HepG2 (cell line): ENCODE data around the gene METTL13. TPM values are rescaled to one million over a fixed set of nuclear protein-coding genes. Genes with fewer than 3 reads are reported as not detected.

Experiments used
- ADNP ChIP-seq: sonication (generic); formaldehyde crosslinking; IDR thresholded peaks from 2 replicates; pipeline ENCODE4 v1.4.0; 2020; ENCODE audit warnings: missing genetic modification reagents
- CREM ChIP-seq, 2 experiments: sonication (generic) in 1 of 2; formaldehyde crosslinking in 1 of 2; IDR thresholded peaks; 2 replicates each; pipeline versions ENCODE4 v1.4.0 to v1.6.1; 2016 to 2020; ENCODE audit warnings: antibody characterized with exemption in 1 of 2, mild to moderate bottlenecking in 1 of 2, missing genetic modification reagents in 1 of 2
- DNMT3B ChIP-seq: conservative IDR thresholded peaks from 2 replicates; pipeline ENCODE4 v1.6.1; 2016; ENCODE audit warnings: missing biosample characterization, control low read depth
- GATA4 ChIP-seq: sonication (generic); IDR thresholded peaks from 2 replicates; pipeline ENCODE4 v1.6.1; 2016; ENCODE audit warnings: antibody characterized with exemption, low read depth, borderline replicate concordance
- HOXA5 ChIP-seq: sonication (generic); formaldehyde crosslinking; IDR thresholded peaks from 2 replicates; pipeline ENCODE4 v1.4.0; 2020; ENCODE audit warnings: missing genetic modification reagents
- KAT8 ChIP-seq: IDR thresholded peaks from 2 replicates; pipeline ENCODE4 v1.6.1; 2016; ENCODE audit warnings: missing genetic modification reagents, missing compliant biosample characterization
- MTF2 ChIP-seq: sonication (generic); formaldehyde crosslinking; IDR thresholded peaks from 2 replicates; pipeline ENCODE4 v1.5.0; 2020; ENCODE audit warnings: missing genetic modification reagents, borderline replicate concordance
- NFIB ChIP-seq: sonication (generic); formaldehyde crosslinking; IDR thresholded peaks from 2 replicates; pipeline ENCODE4 v1.9.0; 2021; ENCODE audit warnings: missing genetic modification reagents, mild to moderate bottlenecking, borderline replicate concordance
- PCBP2 ChIP-seq: fragments of 200-400 bp; formaldehyde crosslinking; optimal IDR thresholded peaks from 2 replicates; pipeline ENCODE3; 2018; ENCODE audit warnings: low read length, low read depth; ENCODE audit not compliant: poor library complexity, severe bottlenecking
- RCOR2 ChIP-seq: IDR thresholded peaks from 2 replicates; pipeline ENCODE4 v1.6.1; 2016; ENCODE audit warnings: missing biosample characterization, missing genetic modification reagents
- SALL2 ChIP-seq: sonication (generic); formaldehyde crosslinking; IDR thresholded peaks from 2 replicates; pipeline ENCODE4 v1.8.1; 2023; ENCODE audit warnings: mild to moderate bottlenecking, missing genetic modification reagents, inconsistent platforms
- ZNF124 ChIP-seq: sonication (generic); formaldehyde crosslinking; IDR thresholded peaks from 2 replicates; pipeline ENCODE4 v1.4.0; 2020; ENCODE audit warnings: missing genetic modification reagents
- ZNF3 ChIP-seq: IDR thresholded peaks from 2 replicates; pipeline ENCODE4 v1.7.0; 2017; ENCODE audit warnings: inconsistent platforms
- ZNF441 ChIP-seq: sonication (generic); formaldehyde crosslinking; IDR thresholded peaks from 2 replicates; pipeline ENCODE4 v1.7.0; 2021; ENCODE audit warnings: missing genetic modification reagents, borderline replicate concordance
- ZNF768 ChIP-seq: sonication (generic); formaldehyde crosslinking; IDR thresholded peaks from 2 replicates; pipeline ENCODE4 v1.4.0; 2020; ENCODE audit warnings: missing genetic modification reagents
- polyA plus RNA-seq, 8 experiments: library from polyadenylated mRNA; depleted of rRNA in 3 of 8; stranded (reverse) in 7 of 8; unstranded in 1 of 8; fragments of >200 nt; fragmentation: Illumina TruSeq in 4 of 8; extraction: Trizol in 4 of 8; gene quantifications; 2 replicates each; pipeline versions ENCODE4 v1.2.1 to v1.2.3, GENCODE V29; 2011 to 2016; ENCODE audit warnings: low read depth in 4 of 8, missing spikeins in 1 of 8, mixed read lengths in 1 of 8; ENCODE audit not compliant: insufficient read depth in 1 of 8
- total RNA-seq, 5 experiments: library from RNA; depleted of rRNA; stranded (reverse); fragments of >200 nt; fragmentation: Illumina TruSeq; extraction: Trizol; gene quantifications; 2 replicates each; pipeline ENCODE4 v1.2.3, GENCODE V29; 2016; ENCODE audit warnings: low read depth in 1 of 5
- TF ChIP-seq, protein P1 (sequence below): sonication (generic); formaldehyde crosslinking; IDR thresholded peaks from 2 replicates; pipeline ENCODE4 v1.5.0; 2020; ENCODE audit warnings: missing genetic modification reagents
- TF ChIP-seq, protein P2 (sequence below): sonication (generic); formaldehyde crosslinking; IDR thresholded peaks from 2 replicates; pipeline ENCODE4 v1.9.0; 2021; ENCODE audit warnings: missing genetic modification reagents, borderline replicate concordance
- TF ChIP-seq, protein P3 (sequence below): sonication (generic); formaldehyde crosslinking; IDR thresholded peaks from 2 replicates; pipeline ENCODE4 v1.4.0; 2020; ENCODE audit warnings: mild to moderate bottlenecking, missing genetic modification reagents
- TF ChIP-seq, protein P4 (sequence below): sonication (generic); formaldehyde crosslinking; IDR thresholded peaks from 2 replicates; pipeline ENCODE4 v1.5.0; 2020; ENCODE audit warnings: missing genetic modification reagents, mild to moderate bottlenecking, borderline replicate concordance
- TF ChIP-seq, protein P5 (sequence below): sonication (generic); formaldehyde crosslinking; IDR thresholded peaks from 2 replicates; pipeline ENCODE4 v1.5.0; 2020; ENCODE audit warnings: mild to moderate bottlenecking, missing genetic modification reagents

The METTL13 gene
- total and polyA plus RNA-seq, 2 of the 13 experiments (the other 11 are each of a cell fraction or from before 2014, with no cell fraction given): 18.6 to 22.8 TPM

DNA sequence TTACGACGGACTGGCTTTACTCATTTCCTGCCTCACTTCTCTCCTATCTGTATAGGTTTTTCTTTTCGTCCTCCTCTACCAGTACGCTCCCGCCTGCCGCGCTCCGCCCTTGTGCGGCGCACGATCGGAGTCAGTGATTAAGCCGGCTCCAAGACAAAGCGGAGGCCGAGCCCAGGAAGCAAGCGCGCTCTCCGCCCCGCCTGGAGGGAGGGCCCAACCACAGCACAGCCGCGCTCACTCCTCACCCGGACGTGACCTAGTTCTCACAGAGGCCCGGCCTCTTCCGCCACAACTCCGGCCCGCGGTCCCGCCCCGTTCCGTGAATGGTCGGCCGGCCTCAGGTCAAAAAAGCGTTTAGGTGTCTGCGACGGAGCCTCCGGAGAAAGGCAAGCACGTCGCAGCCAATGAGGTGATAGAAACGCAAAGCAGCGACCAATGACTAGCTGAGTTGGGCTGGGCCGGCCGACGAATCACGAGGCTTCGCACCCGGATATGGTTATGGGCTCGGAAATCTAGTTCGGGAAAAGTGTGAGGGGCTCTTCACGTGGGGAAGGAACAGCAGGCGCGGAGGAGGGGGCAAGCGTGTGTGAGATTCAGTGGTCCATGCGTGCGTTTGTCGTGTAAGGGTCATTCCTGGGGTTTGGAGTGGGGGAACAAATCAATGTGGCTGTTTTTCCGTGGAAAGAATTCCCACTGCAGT lies at the start of gene METTL13 (continued):
- TF ChIP-seq, protein P1, sequence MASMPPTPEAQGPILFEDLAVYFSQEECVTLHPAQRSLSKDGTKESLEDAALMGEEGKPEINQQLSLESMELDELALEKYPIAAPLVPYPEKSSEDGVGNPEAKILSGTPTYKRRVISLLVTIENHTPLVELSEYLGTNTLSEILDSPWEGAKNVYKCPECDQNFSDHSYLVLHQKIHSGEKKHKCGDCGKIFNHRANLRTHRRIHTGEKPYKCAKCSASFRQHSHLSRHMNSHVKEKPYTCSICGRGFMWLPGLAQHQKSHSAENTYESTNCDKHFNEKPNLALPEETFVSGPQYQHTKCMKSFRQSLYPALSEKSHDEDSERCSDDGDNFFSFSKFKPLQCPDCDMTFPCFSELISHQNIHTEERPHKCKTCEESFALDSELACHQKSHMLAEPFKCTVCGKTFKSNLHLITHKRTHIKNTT (CRISPR knock-in tag): no peak
- TF ChIP-seq, protein P2, sequence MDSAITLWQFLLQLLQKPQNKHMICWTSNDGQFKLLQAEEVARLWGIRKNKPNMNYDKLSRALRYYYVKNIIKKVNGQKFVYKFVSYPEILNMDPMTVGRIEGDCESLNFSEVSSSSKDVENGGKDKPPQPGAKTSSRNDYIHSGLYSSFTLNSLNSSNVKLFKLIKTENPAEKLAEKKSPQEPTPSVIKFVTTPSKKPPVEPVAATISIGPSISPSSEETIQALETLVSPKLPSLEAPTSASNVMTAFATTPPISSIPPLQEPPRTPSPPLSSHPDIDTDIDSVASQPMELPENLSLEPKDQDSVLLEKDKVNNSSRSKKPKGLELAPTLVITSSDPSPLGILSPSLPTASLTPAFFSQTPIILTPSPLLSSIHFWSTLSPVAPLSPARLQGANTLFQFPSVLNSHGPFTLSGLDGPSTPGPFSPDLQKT (CRISPR knock-in tag): no peak
- TF ChIP-seq MTF2 (CRISPR knock-in tag) (no peak), NFIB (CRISPR knock-in tag) (no peak), HOXA5 (no peak), RCOR2 (CRISPR knock-in tag) (no peak), ADNP (CRISPR knock-in tag) (no peak), ZNF3 (CRISPR knock-in tag) (no peak), ZNF768 (CRISPR knock-in tag) (peak; percentile 33; the same call in 1 of the 2 replicates), SALL2 (CRISPR knock-in tag) (no peak), KAT8 (CRISPR knock-in tag) (peak; percentile 96), GATA4 (no peak), PCBP2 (no peak), ZNF124 (CRISPR knock-in tag) (no peak), CREM (IDR thresholded peaks at IDR 0.05) (peak; percentile 95), CREM (CRISPR knock-in tag; IDR thresholded peaks at IDR 0.05) (peak; percentile 41; the same call in 1 of the 2 replicates), DNMT3B (0 out of 2 replicates have a peak, but pooled peaks have one; percentile 26), ZNF441 (CRISPR knock-in tag) (0 out of 2 replicates have a peak, but pooled peaks have one; percentile 51)
- TF ChIP-seq, protein P3, sequence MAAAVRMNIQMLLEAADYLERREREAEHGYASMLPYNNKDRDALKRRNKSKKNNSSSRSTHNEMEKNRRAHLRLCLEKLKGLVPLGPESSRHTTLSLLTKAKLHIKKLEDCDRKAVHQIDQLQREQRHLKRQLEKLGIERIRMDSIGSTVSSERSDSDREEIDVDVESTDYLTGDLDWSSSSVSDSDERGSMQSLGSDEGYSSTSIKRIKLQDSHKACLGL (CRISPR knock-in tag): peak; percentile 83
- TF ChIP-seq, protein P4, sequence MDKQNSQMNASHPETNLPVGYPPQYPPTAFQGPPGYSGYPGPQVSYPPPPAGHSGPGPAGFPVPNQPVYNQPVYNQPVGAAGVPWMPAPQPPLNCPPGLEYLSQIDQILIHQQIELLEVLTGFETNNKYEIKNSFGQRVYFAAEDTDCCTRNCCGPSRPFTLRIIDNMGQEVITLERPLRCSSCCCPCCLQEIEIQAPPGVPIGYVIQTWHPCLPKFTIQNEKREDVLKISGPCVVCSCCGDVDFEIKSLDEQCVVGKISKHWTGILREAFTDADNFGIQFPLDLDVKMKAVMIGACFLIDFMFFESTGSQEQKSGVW (CRISPR knock-in tag): no peak
- TF ChIP-seq, protein P5, sequence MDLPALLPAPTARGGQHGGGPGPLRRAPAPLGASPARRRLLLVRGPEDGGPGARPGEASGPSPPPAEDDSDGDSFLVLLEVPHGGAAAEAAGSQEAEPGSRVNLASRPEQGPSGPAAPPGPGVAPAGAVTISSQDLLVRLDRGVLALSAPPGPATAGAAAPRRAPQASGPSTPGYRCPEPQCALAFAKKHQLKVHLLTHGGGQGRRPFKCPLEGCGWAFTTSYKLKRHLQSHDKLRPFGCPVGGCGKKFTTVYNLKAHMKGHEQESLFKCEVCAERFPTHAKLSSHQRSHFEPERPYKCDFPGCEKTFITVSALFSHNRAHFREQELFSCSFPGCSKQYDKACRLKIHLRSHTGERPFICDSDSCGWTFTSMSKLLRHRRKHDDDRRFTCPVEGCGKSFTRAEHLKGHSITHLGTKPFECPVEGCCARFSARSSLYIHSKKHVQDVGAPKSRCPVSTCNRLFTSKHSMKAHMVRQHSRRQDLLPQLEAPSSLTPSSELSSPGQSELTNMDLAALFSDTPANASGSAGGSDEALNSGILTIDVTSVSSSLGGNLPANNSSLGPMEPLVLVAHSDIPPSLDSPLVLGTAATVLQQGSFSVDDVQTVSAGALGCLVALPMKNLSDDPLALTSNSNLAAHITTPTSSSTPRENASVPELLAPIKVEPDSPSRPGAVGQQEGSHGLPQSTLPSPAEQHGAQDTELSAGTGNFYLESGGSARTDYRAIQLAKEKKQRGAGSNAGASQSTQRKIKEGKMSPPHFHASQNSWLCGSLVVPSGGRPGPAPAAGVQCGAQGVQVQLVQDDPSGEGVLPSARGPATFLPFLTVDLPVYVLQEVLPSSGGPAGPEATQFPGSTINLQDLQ (CRISPR knock-in tag): no peak
